M059J (cell line): ENCODE data around the gene CD99L2. TPM values are rescaled to one million over a fixed set of nuclear protein-coding genes. Genes with fewer than 3 reads are reported as not detected.

Experiments used
- DNase-seq: peaks from one replicate; pipeline ENCODE4 v3.0.0-alpha.2; 2012; ENCODE audit warnings: low read depth
- total RNA-seq: library from RNA; depleted of rRNA; stranded (reverse); fragments of >200 nt; shearing (Covaris generic); gene quantifications from 2 replicates; pipeline ENCODE4 v1.2.3, GENCODE V29; 2014; rRNA removed

CD99L2 gene
- total RNA-seq, 1 experiment from 2014 or later: 91.4 TPM

DNA sequence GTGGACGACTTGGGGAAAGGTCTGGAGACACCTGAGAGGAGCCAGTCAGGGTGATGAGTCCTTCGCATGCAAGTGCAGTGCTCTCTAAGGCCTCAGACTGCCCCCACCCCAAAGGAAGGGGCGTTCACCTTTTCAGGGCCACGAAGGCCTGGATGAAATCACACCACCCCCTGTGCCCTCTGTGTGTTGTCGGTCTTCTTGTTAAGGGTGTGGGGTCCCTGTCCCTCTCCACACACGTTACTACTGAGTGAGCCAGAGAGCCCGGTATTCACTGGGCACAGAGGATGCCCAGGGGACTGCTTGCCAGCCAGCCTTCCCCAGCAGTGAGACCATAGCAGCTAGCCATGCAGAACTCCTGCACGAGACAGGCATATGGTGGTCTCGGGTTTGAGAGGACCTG is 133.2 kb downstream of the CD99L2 start:
- no peak for DNase-seq

DNA sequence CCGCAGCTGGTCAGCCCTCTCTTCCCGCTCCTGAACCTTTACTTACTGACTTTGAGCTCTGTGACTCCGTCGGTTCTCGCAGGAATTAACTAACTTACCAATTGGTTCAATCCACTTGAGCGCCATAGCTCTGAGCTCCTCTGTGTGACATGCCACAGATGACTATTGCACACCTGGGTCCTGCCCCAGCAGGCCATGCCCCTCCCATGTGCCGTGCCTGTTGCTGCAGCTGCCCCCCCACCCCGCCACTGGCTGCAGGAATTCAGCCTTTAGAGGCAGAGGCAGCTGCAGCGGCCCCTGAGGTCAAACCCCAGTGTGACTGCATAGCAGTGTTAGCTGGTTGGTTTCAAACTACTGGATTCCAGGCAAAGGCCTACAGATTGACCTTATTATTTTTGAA is 134.7 kb downstream of the CD99L2 start:
- no peak for DNase-seq

DNA sequence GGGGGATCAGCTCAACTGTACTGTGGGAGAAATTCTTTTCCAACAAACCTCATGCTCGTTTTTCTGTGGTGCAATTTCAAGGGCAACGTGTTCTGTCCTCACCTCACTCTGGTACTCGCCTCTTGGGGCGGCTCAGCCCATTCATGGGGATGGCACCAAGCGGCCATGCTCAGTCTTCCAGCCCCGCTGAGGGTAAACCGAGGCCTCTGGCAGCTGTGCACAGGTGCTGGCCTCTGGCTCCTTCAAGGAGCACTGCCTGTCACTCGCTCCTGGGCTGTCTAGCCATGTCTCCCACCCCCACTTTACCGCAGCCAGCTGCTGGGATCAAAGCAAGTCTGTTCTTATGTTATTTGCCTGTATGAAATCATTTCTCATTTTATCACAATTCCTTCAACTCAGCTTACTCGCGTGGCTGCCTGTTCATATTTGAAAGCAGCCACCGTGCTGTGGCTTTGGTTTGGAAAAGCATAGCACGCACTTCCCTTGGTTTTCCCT is 135.1 kb downstream of the CD99L2 start:
- no peak for DNase-seq

DNA sequence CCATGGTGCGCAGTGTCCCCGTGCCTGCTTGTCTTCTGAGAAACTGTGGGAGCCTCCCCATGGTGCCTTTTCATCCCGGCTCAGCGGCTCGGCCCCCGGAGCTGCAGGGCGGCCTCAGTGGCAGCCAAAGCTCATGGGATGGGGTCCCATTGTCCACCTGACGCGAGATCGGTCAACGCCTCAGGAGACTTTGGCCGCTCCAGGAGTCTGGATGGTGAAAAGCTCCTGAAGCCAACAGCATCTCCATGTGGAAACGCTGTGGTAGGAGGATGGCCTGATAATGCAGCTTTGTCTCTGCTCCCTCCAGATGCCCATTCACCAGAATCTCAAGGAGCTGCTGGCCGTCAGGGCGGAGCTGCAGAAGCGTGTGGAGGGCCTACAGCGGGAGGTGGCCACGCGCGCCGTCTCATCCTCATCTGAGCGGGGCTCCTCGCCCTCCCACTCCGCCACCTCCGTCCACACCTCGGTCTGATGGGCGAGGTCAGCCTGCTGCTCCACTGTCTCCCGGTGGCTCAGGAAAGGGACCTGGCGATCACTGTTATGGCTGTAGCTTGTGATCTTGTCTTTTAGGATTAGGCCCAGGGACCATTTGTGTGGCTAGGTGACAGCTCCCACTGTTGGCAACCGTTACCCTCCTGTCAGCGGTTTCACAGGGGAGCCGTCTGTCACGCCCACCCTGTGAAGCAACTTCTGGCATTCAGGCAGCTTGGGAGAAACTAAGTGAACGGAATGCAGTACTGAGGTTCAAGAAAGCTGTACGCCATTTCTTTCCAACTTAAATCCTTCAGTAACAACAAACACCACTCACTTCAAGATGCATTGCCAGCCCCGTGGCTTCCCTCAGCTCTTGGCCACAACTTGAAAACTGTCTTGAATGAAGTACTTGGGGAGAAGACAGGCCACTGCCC is 136.0 kb downstream of the CD99L2 start:
- no peak for DNase-seq

DNA sequence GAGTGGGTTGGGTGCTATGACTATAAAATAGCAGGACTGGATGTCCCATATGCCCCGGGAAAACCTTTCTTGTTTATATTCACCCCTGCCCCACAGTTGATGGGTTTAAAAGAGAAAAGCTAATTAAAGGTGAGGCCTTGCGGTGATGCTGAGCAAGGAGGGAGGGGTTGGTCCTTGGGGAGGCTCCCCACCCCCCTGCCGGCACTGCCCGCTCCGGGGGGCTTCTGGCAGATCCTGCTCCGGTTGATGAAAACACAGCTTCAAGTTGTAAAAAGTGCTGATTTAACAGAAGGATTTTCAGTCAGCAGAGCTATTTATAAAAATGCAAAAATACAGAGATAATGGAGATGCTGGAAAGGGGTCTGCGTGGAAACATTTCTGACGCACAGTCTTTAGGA is 136.7 kb downstream of the CD99L2 start:
- DNase-seq: no peak

DNA sequence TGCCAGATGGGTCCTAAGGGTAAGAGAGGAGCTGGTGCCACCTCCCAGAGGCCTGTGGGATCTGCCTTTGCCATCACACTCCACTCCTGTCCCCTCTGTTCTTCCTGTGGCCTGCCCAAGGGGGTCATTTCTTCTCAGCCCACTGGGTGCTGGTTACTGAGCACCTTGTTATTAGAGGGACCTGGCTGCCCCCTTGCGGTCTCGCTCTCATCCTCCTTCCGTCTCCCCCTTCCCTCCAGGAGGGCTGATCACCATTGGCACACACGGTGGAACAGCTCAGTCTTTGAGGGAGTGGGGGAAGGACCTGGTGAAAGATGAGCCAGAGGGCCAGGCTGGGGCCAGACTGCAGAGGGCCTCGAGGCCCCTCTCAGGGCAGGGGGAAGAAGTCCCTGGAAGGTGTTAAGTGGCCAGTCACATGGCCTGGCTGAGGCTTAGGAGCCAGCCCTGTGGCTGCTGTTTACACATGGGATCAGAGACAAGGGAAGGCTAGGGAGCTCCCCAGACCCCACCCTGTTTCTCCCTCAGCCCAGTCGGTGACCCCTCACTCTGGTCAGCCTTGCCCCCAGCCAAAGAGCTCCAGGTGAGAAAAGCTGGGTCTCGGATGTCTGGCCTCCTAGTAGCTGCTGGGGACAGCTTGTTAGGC is 137.2 kb downstream of the CD99L2 start:
- no peak for DNase-seq

DNA sequence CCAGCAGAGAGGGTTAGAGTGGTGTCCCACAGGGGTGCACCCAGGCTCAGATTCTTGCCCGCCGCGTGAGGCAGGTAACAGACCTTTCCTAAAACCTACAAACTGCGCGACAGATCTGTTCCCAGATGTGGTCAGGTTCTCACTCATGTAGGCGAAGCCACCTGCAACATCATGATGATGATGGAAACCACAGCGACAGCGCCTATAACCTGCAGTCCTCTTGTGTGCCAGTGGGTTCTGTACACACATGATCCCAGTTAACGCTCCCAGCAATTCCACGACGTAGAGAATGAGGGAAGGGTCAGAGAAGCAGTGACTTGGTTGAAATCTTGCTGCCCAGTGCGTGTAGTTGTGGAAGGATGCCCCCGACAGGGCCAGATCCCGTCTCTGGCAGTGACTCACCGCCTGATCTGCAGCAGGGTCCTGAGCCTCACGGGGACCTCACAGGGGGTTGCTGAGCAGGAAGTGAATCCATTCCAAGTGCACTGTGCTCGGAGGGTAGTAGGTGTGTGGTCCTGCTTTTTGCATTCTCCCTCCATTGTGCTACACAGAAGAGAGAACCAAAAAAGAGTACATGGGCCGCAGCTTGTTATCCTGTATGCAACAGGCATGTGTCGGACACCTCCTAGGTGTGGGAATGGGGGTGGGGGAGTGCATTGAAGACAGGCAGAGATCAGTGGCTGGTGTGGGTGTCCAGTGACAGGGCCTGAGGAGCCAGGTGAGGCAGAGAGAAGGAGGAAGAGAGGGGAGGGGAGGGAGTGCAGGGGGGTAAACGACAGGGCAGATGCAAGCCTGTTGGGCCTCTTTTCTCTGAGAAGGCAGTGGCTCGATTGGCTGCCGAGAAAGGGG is 138.7 kb downstream of the CD99L2 start:
- DNase-seq: no peak

DNA sequence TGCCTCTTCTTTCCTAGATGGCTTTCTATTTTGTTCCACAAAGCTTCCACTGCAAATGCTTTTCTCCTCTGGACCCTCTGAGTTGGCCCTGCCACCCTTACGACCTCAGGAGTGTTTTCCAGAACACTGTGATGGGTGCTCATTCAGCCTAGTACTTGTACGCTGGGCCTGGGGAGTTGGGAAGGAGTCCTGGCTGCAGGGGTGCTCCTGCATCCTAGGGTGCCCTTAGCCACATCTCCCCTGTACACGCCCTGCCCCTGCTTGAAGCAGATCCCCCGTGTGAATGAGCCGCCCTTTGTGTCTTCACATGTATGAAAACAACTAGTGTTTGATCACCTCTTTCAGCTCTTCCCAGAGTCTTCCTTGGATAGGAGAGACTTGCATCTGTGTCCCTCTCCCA is 141.1 kb downstream of the CD99L2 start:
- DNase-seq: no peak

DNA sequence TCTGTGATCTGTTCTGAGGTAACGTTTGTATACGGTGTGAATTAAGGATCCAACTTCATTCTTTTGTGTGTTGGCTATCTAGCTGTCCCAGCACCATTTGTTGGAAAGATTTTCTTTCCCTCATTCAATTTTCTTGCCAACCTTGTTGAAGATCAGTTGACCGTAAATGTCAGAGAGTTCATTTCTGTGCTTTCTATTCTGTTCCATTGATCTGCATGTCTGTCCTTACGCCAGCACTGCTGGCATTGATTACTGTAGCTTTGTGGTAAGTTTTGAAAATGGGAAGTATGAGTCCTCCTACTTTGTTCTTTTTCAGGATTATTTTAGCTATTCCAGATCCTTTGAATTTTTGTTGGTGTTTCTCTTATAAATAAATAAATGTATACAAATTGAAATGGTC is 144.5 kb downstream of the CD99L2 start:
- no peak for DNase-seq

DNA sequence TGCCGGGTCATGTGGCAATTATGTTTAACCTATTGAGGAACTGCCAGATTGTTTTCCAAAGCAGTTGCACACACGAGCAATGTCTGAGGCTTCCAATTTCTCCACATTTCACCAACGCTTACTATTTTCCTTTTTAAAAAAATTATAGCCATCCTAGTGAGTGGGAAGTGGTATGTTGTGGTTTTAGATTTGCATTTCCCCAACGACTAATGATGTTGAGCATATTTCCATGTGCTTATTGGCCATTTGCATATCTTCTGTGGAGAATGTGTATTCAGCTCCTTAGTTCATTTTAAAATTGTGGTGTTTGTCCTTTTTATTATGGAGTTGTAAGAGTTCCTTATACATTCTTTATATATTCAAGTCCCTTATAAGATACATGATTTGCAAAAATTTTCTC is 145.1 kb downstream of the CD99L2 start:
- no peak for DNase-seq

DNA sequence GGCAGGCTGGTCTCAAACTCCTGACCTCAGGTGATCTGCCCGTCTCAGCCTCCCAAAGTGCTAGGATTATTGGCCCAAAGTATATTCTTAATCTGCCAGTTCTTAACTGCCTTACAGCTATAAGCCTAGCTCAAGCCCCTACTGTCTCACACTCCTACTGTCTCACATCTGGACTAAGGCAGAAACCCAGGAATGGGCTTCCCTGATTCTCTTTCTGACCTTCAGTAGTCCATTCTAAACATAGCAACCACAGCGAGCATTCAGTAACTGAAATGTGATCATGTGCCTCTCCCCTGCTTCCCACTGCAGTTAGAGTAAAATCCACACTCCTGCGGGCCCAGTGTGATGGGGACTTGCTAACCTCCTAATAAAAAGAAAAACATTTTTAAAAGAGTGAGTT is 146.3 kb downstream of the CD99L2 start:
- DNase-seq: no peak

DNA sequence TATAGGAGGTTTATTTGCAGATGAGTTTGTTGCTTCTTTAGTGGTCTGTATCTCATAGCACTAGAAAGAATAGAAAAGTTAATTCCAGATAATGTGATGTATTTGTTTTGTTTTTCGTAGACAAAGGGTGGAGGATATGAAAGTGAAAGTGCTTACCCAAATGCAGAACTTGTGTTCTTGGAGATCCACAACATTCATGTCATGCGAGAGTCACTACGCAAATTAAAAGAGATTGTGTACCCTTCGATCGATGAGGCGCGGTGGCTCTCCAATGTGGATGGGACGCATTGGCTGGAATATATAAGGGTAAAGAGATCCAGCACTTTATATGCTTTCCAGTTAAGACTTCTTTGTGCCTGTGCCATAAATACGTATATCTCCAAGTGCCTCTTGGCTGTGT is 162.0 kb downstream of the CD99L2 start:
- DNase-seq: no peak

DNA sequence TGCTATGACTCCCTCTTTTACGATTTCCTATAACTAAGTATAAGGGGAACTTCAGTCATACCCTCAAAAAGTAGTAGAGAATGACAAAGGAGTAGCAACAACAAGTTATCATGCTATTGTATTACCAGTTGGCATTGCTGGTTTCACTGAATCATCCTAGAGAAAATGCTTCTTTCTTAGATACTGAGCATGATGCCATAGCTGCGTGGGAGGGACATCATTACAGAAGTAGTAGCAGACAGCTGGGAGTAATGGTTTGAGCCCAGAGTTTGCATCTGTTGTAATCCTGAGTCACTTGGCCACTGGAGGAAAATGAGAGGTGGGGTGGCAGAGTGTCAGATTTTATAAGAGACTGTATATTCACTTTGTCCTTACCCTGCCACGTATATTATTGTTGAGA is 166.7 kb downstream of the CD99L2 start:
- DNase-seq: peak; percentile 63

DNA sequence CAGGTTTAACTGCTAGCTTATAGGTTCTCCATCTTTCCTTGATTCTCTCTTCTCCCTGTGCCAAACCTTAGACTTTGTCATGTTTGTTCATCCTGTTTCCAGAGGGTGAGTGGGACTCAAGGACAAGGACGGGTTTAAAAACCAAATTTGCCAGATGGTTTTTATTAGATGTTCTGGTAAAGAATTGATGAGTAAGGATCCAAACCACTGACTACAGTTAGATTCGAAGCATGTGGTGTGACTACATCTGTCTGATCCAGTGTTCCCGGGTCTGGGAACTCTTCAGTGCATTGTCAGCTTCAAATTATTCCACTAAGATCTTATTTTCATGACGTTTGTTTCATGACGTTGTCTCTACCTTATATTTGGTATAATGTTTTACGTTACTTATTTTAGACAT is 167.7 kb downstream of the CD99L2 start:
- DNase-seq: no peak

DNA sequence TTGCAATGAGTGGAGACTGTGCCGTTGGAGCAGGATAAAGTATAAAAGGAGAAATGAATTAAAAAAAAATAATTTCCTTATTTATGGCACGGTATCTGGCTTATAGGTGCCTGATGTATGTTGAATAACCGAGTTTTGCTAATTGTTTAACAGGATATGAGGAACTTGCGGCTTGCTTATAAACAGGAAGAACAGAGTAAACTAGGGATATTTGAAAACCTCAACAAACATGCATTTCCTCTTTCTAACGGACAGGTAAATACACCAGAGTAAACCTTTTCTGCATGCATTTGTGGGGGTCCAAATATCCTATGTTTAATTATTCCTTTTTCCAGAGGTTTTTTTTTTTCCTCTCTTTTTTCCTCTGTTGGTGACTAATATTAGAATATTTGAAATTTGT is 168.5 kb downstream of the CD99L2 start:
- no peak for DNase-seq

DNA sequence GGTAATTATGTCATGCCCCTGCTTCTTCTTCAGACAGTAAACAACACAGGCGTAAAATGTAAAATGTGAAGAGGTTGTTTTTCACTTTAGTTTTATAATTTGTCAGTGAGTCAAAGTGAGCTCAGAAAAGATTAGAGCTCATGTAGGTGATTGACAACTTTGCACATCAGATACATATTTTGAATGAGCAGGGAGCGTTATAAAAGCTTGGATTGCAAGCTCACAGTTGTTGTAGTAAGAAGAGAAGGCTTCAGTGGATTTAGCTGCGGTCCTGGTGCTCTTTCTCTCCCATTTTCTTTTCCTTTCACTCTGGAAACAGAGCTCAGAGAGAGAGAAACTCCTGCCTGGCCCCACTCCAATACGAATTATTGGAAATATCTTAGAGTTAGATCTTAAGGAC is 178.8 kb downstream of the CD99L2 start:
- no peak for DNase-seq

Other genes with a start within 250 kb of the CD99L2 start
- 19.9 and 37.4 TPM in 2 replicates for gene MTMR1, start 205.3 kb downstream of the CD99L2 start, total RNA-seq
- 89.3 and 133 TPM in 2 replicates for gene HMGB3, start 84.7 kb upstream of the CD99L2 start, total RNA-seq